Gastroesophageal sphincter (tissue), 4 donors: ENCODE measurements around the gene BCAP29. TPM values are rescaled to one million over a fixed set of nuclear protein-coding genes. Genes with fewer than 3 reads are reported as not detected.

Experiments used
- ATAC-seq: fragments of 150-250 bp; one replicate; pipeline ENCODE4 v1.9.1; 2016; ENCODE audit warnings: mild to moderate bottlenecking, moderate library complexity
- H3K27ac ChIP-seq, 4 donors: fragments of 200-600 bp; sonication (generic) in 3 of 4; 1 replicate in 3 of 4; 2 replicates in 1 of 4; pipeline ENCODE4 v1.5.1; 2016 to 2019
- H3K27me3 ChIP-seq: fragments of 200-600 bp; sonication (generic); one replicate; pipeline ENCODE4 v1.5.1; 2019
- H3K36me3 ChIP-seq, 2 donors: fragments of 200-600 bp; sonication (generic); one replicate each; pipeline ENCODE4 v1.5.1; 2019; ENCODE audit warnings: control low read depth in 1 of 2
- H3K4me1 ChIP-seq, 3 donors: fragments of 200-600 bp; sonication (generic); 1 replicate in 2 of 3; 2 replicates in 1 of 3; pipeline ENCODE4 v1.5.1; 2016 to 2019; ENCODE audit warnings: control low read depth in 2 of 3
- H3K4me3 ChIP-seq, 2 donors: fragments of 200-600 bp; sonication (generic); one replicate each; pipeline ENCODE4 v1.5.1; 2019; ENCODE audit warnings: mild to moderate bottlenecking in 1 of 2, moderate library complexity in 1 of 2
- H3K9me3 ChIP-seq, 3 donors: fragments of 200-600 bp; sonication (generic); one replicate each; pipeline ENCODE4 v1.5.1; 2017 to 2019; ENCODE audit warnings: control low read depth in 2 of 3
- CTCF ChIP-seq, 4 experiments: fragments of 200-600 bp in 2 of 4; fragments of 450-650 bp in 2 of 4; sonication (generic) in 1 of 4; IDR thresholded peaks; one replicate each; pipeline ENCODE4 v1.5.1; 2017 to 2019; ENCODE audit warnings: antibody characterized with exemption in 4 of 4, mild to moderate bottlenecking in 2 of 4, moderate library complexity in 2 of 4
- EP300 ChIP-seq: sonication (generic); formaldehyde crosslinking; IDR thresholded peaks from one replicate; pipeline ENCODE4 v1.6.1; 2017; ENCODE audit warnings: antibody characterized with exemption, mild to moderate bottlenecking
- POLR2A ChIP-seq, 2 donors: fragments of 450-650 bp; IDR thresholded peaks; one replicate each; pipeline ENCODE4 v1.6.1; 2017; ENCODE audit warnings: antibody characterized with exemption in 2 of 2, mild to moderate bottlenecking in 2 of 2, moderate library complexity in 1 of 2
- POLR2AphosphoS5 ChIP-seq: sonication (generic); formaldehyde crosslinking; IDR thresholded peaks from one replicate; pipeline ENCODE4 v1.6.1; 2017; ENCODE audit warnings: antibody characterized with exemption
- WGBS, 2 donors: methylation state at CpG; one replicate each; pipeline ENCODE4 v1.1.5; 2018; ENCODE audit warnings: low coverage in 1 of 2; 5-methylcytosine and 5-hydroxymethylcytosine counted together
- total RNA-seq, 4 donors: library from RNA; depleted of rRNA; stranded (reverse); fragments of >200 nt; gene quantifications; one replicate each; pipeline ENCODE4 v1.1.0, GENCODE V29; 2016

BCAP29 gene
- total RNA-seq, 4 donors from 2014 or later = 125 to 199 (median 136) TPM

GRCh38 chr7:107615910-107616680, 36.0 kb downstream of the BCAP29 start:
- ATAC-seq = no peak
- whole genome bisulfite sequencing, 2 donors = 79 to 80% methylated on average over 4 of the region's 4 CpGs
- H3K27me3 ChIP-seq = no peaks in the 10 kb centered on the region
- no peak overlapping the region for H3K27ac ChIP-seq
- H3K4me3 ChIP-seq = no peak overlapping the region
- H3K36me3 ChIP-seq = peaks cover 0 to 63% of the 10 kb centered on the region in 2 donors
- no peaks in the 10 kb centered on the region for H3K9me3 ChIP-seq
- TF ChIP-seq CTCF (IDR thresholded peaks at IDR 0.05) (no peak), POLR2AphosphoS5 (no peak), EP300 (no peak), POLR2A (IDR thresholded peaks at IDR 0.05) (no peak)
- no peaks in the 10 kb centered on the region for H3K4me1 ChIP-seq

- Histone ChIP-seq H3K4me1 (peaks cover 0 to 4% (median 0%) of the 10 kb centered on the region in 3 donors), H3K9me3 (no peaks in the 10 kb centered on the region), H3K36me3 (peaks cover 0 to 31% of the 10 kb centered on the region in 2 donors), H3K4me3 (no peak overlapping the region), H3K27ac (no peak overlapping the region), H3K27me3 (no peaks in the 10 kb centered on the region)
- peak; percentile 78 for ATAC-seq
- TF ChIP-seq CTCF (IDR thresholded peaks at IDR 0.05) (no peak), EP300 (no peak), POLR2AphosphoS5 (peak; percentile 16), POLR2A (IDR thresholded peaks at IDR 0.05) (no peak)
- WGBS, 2 donors = 57 to 59% methylated on average over 1 of the region's 1 CpG
Observed at GRCh38 chr7:107622429-107622828, 42.4 kb downstream of the BCAP29 start.

DNA sequence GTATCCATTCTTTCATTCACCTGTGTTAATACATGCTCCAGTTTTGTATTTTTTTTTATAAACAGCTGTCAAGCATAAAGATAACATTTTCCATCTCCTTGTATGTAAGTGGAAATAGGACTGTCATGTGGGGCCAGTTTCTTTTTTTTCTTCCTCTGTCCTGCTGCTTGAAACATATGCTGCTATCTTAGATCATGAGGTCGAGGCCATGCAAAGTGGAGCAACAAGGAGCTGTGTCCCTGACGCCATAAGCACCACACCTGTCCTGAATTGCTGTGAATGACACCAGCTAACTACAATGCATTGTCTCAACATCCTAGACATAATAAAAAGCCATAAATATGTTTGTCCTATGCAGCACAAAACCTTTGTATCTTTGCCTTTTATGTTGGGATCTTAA, 42.8 kb downstream of the BCAP29 start:
- no peak for ATAC-seq

DNA sequence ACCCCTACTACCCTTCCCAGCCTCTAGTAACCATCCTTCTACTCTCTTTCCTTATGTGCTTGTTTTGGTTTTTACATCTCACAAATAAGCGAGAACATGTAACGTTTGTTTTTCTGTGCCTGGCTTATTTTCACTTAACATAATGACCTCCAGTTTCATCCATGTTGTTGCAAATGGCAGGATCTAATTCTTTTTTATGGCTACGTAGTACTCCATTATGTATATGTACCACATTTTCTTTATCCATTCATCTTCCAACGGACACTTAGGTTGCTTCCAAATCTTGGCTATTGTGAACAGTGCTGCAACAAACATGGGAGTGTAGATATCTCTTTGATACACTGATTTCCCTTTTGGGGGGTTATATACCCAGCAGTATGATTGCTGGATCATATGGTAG, 47.0 kb downstream of the BCAP29 start:
- 86 to 96% methylated on average over 4 of the region's 4 CpGs for WGBS, 2 donors

More for the DNA sequence above, 42.8 kb downstream of the BCAP29 start:
- H3K9me3 ChIP-seq = no peaks in the 10 kb centered on the region
- H3K27ac ChIP-seq = no peak overlapping the region
- TF ChIP-seq POLR2AphosphoS5 = no peak
- TF ChIP-seq CTCF (IDR thresholded peaks at IDR 0.05) = no peak
- TF ChIP-seq POLR2A (IDR thresholded peaks at IDR 0.05) = no peak
- TF ChIP-seq EP300 = no peak
- no peak overlapping the region for H3K4me3 ChIP-seq
- peaks cover 0 to 4% (median 0%) of the 10 kb centered on the region in 3 donors for H3K4me1 ChIP-seq
- 56 to 73% methylated on average over 2 of the region's 2 CpGs for WGBS, 2 donors
- H3K36me3 ChIP-seq = peaks cover 0 to 27% of the 10 kb centered on the region in 2 donors
- no peaks in the 10 kb centered on the region for H3K27me3 ChIP-seq

GRCh38 chr7:107628461-107629064, 48.5 kb downstream of the BCAP29 start:
- H3K4me3 ChIP-seq = no peak overlapping the region
- 83 to 100% methylated on average over 1 to 2 of the region's 8 CpGs for WGBS, 2 donors
- H3K9me3 ChIP-seq = no peaks in the 10 kb centered on the region
- H3K4me1 ChIP-seq = no peaks in the 10 kb centered on the region
- TF ChIP-seq EP300 (no peak), POLR2A (IDR thresholded peaks at IDR 0.05) (no peak), POLR2AphosphoS5 (no peak), CTCF (IDR thresholded peaks at IDR 0.05) (no peak)
- ATAC-seq = no peak
- H3K27ac ChIP-seq = no peak overlapping the region
- H3K36me3 ChIP-seq = peaks cover 0 to 13% of the 10 kb centered on the region in 2 donors
- no peaks in the 10 kb centered on the region for H3K27me3 ChIP-seq

More for the DNA sequence above, 47.0 kb downstream of the BCAP29 start:
- no peak for TF ChIP-seq EP300
- H3K9me3 ChIP-seq = no peaks in the 10 kb centered on the region
- ATAC-seq = no peak
- no peaks in the 10 kb centered on the region for H3K27me3 ChIP-seq
- H3K36me3 ChIP-seq = peaks cover 0 to 15% of the 10 kb centered on the region in 2 donors
- H3K4me1 ChIP-seq = peaks cover 0 to 4% (median 0%) of the 10 kb centered on the region in 3 donors
- H3K27ac ChIP-seq = no peak overlapping the region
- no peak overlapping the region for H3K4me3 ChIP-seq
